IMR-90 (cell line): ENCODE measurements around the gene GIPC3. TPM values are rescaled to one million over a fixed set of nuclear protein-coding genes. Genes with fewer than 3 reads are reported as not detected.

ENCODE experiments used
- ATAC-seq: fragments of 200-7000 bp; cut with Tn5 transposase; 2 replicates; pipeline ENCODE4 v1.9.1; 2020; ENCODE audit warnings: low read depth, mild to moderate bottlenecking, moderate library complexity
- BruUV-seq: library from RNA; stranded (reverse); fragments of 400-500 nt; replicated peaks from 2 replicates; lab custom pipeline; 2021; lab: Mats Ljungman, UMichigan
- CTCF ChIA-PET: fragments of 300-600 bp; formaldehyde crosslinking; extraction: SDS; loops from one replicate; lab custom pipeline; 2021; ENCODE audit warnings: antibody characterized with exemption; lab: Yijun Ruan, JAX
- POLR2A ChIA-PET: fragments of 300-600 bp; sonication (Branson Sonifier 250); formaldehyde crosslinking; loops from one replicate; lab custom pipeline; 2022; ENCODE audit warnings: antibody characterized with exemption; ENCODE audit not compliant: unreplicated experiment; lab: Charles Lee
- DNase-seq: peaks from one replicate; pipeline ENCODE4 v3.0.0; 2013
- H2AFZ ChIP-seq: replicated peaks from 2 replicates; pipeline ENCODE3; 2013; ENCODE audit warnings: low read length, mild to moderate bottlenecking; ENCODE audit not compliant: poor library complexity
- H2AK5ac ChIP-seq: 2 replicates; pipeline ENCODE4 v1.6.1; 2013; ENCODE audit warnings: low read depth, low read length, inconsistent platforms
- H2AK9ac ChIP-seq: replicated peaks from 2 replicates; pipeline ENCODE3; 2013; ENCODE audit warnings: mild to moderate bottlenecking, low read depth, low read length, moderate library complexity; ENCODE audit not compliant: poor library complexity
- H2BK120ac ChIP-seq: 2 replicates; pipeline ENCODE4 v1.6.1; 2013; ENCODE audit warnings: low read depth, low read length, inconsistent platforms
- H2BK15ac ChIP-seq: 3 replicates; pipeline ENCODE4 v1.6.1; 2013; ENCODE audit warnings: low read depth, low read length, inconsistent platforms
- H2BK20ac ChIP-seq: 2 replicates; pipeline ENCODE4 v1.6.1; 2013; ENCODE audit warnings: low read depth, mild to moderate bottlenecking, inconsistent platforms, low read length, moderate library complexity
- H2BK5ac ChIP-seq: 2 replicates; pipeline ENCODE4 v1.6.1; 2013; ENCODE audit warnings: mild to moderate bottlenecking, low read depth, low read length, inconsistent platforms; ENCODE audit not compliant: poor library complexity, severe bottlenecking
- H3K14ac ChIP-seq: replicated peaks from 2 replicates; pipeline ENCODE4 v1.6.1; 2013; ENCODE audit warnings: low read depth, low read length, inconsistent platforms
- H3K18ac ChIP-seq: 2 replicates; pipeline ENCODE4 v1.6.1; 2013; ENCODE audit warnings: low read depth, low read length, control low read depth
- H3K23ac ChIP-seq: 2 replicates; pipeline ENCODE4 v1.6.1; 2013; ENCODE audit warnings: low read depth, low read length, inconsistent platforms
- H3K27ac ChIP-seq: 2 replicates; pipeline ENCODE4 v1.5.1; 2013; ENCODE audit warnings: mild to moderate bottlenecking, control low read depth, low read length; ENCODE audit not compliant: insufficient read depth
- H3K27me3 ChIP-seq: 2 replicates; pipeline ENCODE4 v1.6.1; 2013; ENCODE audit warnings: low read length; ENCODE audit not compliant: control insufficient read depth, insufficient read depth
- H3K36me3 ChIP-seq: 2 replicates; pipeline ENCODE4 v1.6.1; 2013; ENCODE audit warnings: low read length, mixed read lengths; ENCODE audit not compliant: control insufficient read depth, insufficient read depth
- H3K4ac ChIP-seq: 2 replicates; pipeline ENCODE4 v1.6.1; 2013; ENCODE audit warnings: low read depth, low read length, inconsistent platforms
- H3K4me1 ChIP-seq: 2 replicates; pipeline ENCODE4 v1.6.1; 2013; ENCODE audit warnings: low read length, mixed read lengths; ENCODE audit not compliant: control insufficient read depth, insufficient read depth
- H3K4me2 ChIP-seq: 2 replicates; pipeline ENCODE4 v1.6.1; 2013; ENCODE audit warnings: low read depth, mild to moderate bottlenecking, control low read depth, low read length, moderate library complexity
- H3K4me3 ChIP-seq: 2 replicates; pipeline ENCODE4 v1.5.1; 2013; ENCODE audit warnings: low read depth, mild to moderate bottlenecking, control low read depth, low read length, moderate library complexity; ENCODE audit not compliant: insufficient read depth
- H3K56ac ChIP-seq: 2 replicates; pipeline ENCODE4 v1.6.1; 2013; ENCODE audit warnings: low read length, inconsistent platforms; ENCODE audit not compliant: insufficient read depth; ENCODE audit errors: extremely low read depth
- H3K79me1 ChIP-seq, 2 experiments: 2 replicates each; pipeline ENCODE4 v1.6.1; 2013; ENCODE audit warnings: low read length in 2 of 2, inconsistent platforms in 1 of 2, low read depth in 1 of 2
- H3K9ac ChIP-seq: 2 replicates; pipeline ENCODE4 v1.6.1; 2013; ENCODE audit warnings: low read depth, low read length, control low read depth
- H3K9me1 ChIP-seq: 2 replicates; pipeline ENCODE4 v1.6.1; 2013; ENCODE audit warnings: low read length, inconsistent platforms; ENCODE audit not compliant: insufficient read depth
- H3K9me3 ChIP-seq: 2 replicates; pipeline ENCODE4 v1.6.1; 2013; ENCODE audit warnings: low read length; ENCODE audit not compliant: control insufficient read depth, insufficient read depth
- H4K20me1 ChIP-seq: 2 replicates; pipeline ENCODE4 v1.6.1; 2013; ENCODE audit warnings: low read length, inconsistent platforms; ENCODE audit not compliant: insufficient read depth
- H4K5ac ChIP-seq: 2 replicates; pipeline ENCODE4 v1.6.1; 2013; ENCODE audit warnings: mild to moderate bottlenecking, low read depth, low read length, control low read depth
- H4K8ac ChIP-seq, 2 experiments: 2 replicates each; pipeline ENCODE4 v1.6.1; 2013; ENCODE audit warnings: low read depth in 2 of 2, low read length in 2 of 2, control low read depth in 1 of 2, inconsistent platforms in 1 of 2
- H4K91ac ChIP-seq: 2 replicates; pipeline ENCODE4 v1.6.1; 2013; ENCODE audit warnings: low read depth, low read length, inconsistent platforms; ENCODE audit not compliant: insufficient read depth
- BHLHE40 ChIP-seq: fragments of 150-350 bp; IDR thresholded peaks from 2 replicates; pipeline ENCODE4 v1.6.1; 2016; ENCODE audit warnings: mild to moderate bottlenecking, low read depth, low read length
- CEBPB ChIP-seq: IDR thresholded peaks from 2 replicates; pipeline ENCODE4 v1.6.1; 2012; ENCODE audit warnings: low read depth, low read length, improper control_type of control experiment
- CHD1 ChIP-seq: IDR thresholded peaks from 2 replicates; pipeline ENCODE4 v1.6.1; 2012; ENCODE audit warnings: low read depth, low read length, improper control_type of control experiment
- CTCF ChIP-seq: conservative IDR thresholded peaks from 2 replicates; pipeline ENCODE4 v1.5.1; 2012; ENCODE audit warnings: mild to moderate bottlenecking, low read depth, low read length, improper control_type of control experiment
- FOS ChIP-seq: fragments of 150-350 bp; IDR thresholded peaks from 2 replicates; pipeline ENCODE4 v1.6.1; 2016; ENCODE audit warnings: low read depth, low read length
- MAFK ChIP-seq: IDR thresholded peaks from 2 replicates; pipeline ENCODE4 v1.6.1; 2012; ENCODE audit warnings: low read depth, low read length, improper control_type of control experiment
- MAZ ChIP-seq: IDR thresholded peaks from 2 replicates; pipeline ENCODE4 v1.6.1; 2012; ENCODE audit warnings: low read depth, mild to moderate bottlenecking, low read length, improper control_type of control experiment, moderate library complexity, borderline replicate concordance
- MXI1 ChIP-seq: IDR thresholded peaks from 2 replicates; pipeline ENCODE4 v1.6.1; 2012; ENCODE audit warnings: low read depth, mild to moderate bottlenecking, low read length, moderate library complexity, borderline replicate concordance
- NFE2L2 ChIP-seq: fragments of 150-350 bp; IDR thresholded peaks from 2 replicates; pipeline ENCODE4 v1.6.1; 2016; ENCODE audit warnings: low read depth, mild to moderate bottlenecking, low read length
- POLR2A ChIP-seq: IDR thresholded peaks from 2 replicates; pipeline ENCODE4 v1.6.1; 2012; ENCODE audit warnings: mild to moderate bottlenecking, low read depth, low read length
- RAD21 ChIP-seq: IDR thresholded peaks from 2 replicates; pipeline ENCODE4 v1.6.1; 2012; ENCODE audit warnings: low read length, improper control_type of control experiment
- RCOR1 ChIP-seq: IDR thresholded peaks from 2 replicates; pipeline ENCODE4 v1.6.1; 2012; ENCODE audit warnings: mild to moderate bottlenecking, low read length, improper control_type of control experiment; ENCODE audit not compliant: insufficient replicate concordance
- RFX5 ChIP-seq: IDR thresholded peaks from 2 replicates; pipeline ENCODE4 v1.8.0; 2012; ENCODE audit warnings: low read depth, mild to moderate bottlenecking, low read length, moderate library complexity
- SMC3 ChIP-seq: fragments of 150-350 bp; IDR thresholded peaks from 2 replicates; pipeline ENCODE4 v1.6.1; 2016; ENCODE audit warnings: low read depth, mild to moderate bottlenecking, antibody characterized with exemption, low read length, moderate library complexity
- USF2 ChIP-seq: fragments of 150-350 bp; IDR thresholded peaks from 2 replicates; pipeline ENCODE4 v1.6.1; 2017; ENCODE audit warnings: mild to moderate bottlenecking, antibody characterized with exemption, low read length, low read depth
- WGBS, 2 experiments: methylation state at CpG; one replicate each; pipeline versions ENCODE4 v1.1.5 to v1.1.7; 2013; ENCODE audit warnings: missing lambda C conversion rate in 2 of 2; ENCODE audit not compliant: insufficient read length in 1 of 2; ENCODE audit errors: extremely low coverage in 2 of 2; 5-methylcytosine and 5-hydroxymethylcytosine counted together
- dilution Hi-C: fragments of 300-500 bp; cut with HindIII; formaldehyde crosslinking; loops from one replicate; pipeline ENCODE4 v1.14.3; 2018; ENCODE audit warnings: low sequenced_read_pairs; ENCODE audit not compliant: unreplicated experiment
- in situ Hi-C: fragments of 300-500 bp; cut with MboI; formaldehyde crosslinking; loops from 3 replicates; pipeline ENCODE4 v1.14.3; 2019; ENCODE audit warnings: low sequenced_read_pairs, inconsistent platforms, mixed read lengths
- intact Hi-C: fragments of 100-400 bp; cut with micrococcal nuclease; formaldehyde crosslinking; loops from 2 replicates; pipeline ENCODE4 v1.10.0; 2022
- polyA plus RNA-seq, 3 experiments: library from polyadenylated mRNA; depleted of rRNA; stranded (reverse); fragments of >200 nt; gene quantifications; 2 replicates each; pipeline ENCODE4 v1.2.3, GENCODE V29; 2012; ENCODE audit warnings: low replicate concordance in 1 of 3
- total RNA-seq: library from RNA; depleted of rRNA; stranded (reverse); fragments of >200 nt; gene quantifications from 2 replicates; pipeline ENCODE4 v1.2.3, GENCODE V29; 2012
- TF ChIP-seq, protein P1 (sequence below): fragments of 150-350 bp; IDR thresholded peaks from 2 replicates; pipeline ENCODE4 v1.6.1; 2016; ENCODE audit warnings: low read depth, mild to moderate bottlenecking, low read length, moderate library complexity, borderline replicate concordance

The GIPC3 gene
- total and polyA plus RNA-seq, 2 of the 4 experiments (the other 2 are of a cell fraction) = under 0.01 to 0.36 TPM

GRCh38 chr19:3642296-3642695 is 57.0 kb downstream of the GIPC3 start:
- no peak overlapping the region for H2AK5ac ChIP-seq
- in situ Hi-C loops = no loop called here
- TF ChIP-seq CEBPB (no peak), RCOR1 (no peak), SMC3 (no peak), RFX5 (no peak), POLR2A (no peak), RAD21 (no peak), BHLHE40 (no peak), FOS (no peak), NFE2L2 (no peak), USF2 (no peak), MXI1 (no peak), CTCF (no peak), MAZ (no peak), MAFK (no peak), CHD1 (no peak)
- TF ChIP-seq, protein P1, sequence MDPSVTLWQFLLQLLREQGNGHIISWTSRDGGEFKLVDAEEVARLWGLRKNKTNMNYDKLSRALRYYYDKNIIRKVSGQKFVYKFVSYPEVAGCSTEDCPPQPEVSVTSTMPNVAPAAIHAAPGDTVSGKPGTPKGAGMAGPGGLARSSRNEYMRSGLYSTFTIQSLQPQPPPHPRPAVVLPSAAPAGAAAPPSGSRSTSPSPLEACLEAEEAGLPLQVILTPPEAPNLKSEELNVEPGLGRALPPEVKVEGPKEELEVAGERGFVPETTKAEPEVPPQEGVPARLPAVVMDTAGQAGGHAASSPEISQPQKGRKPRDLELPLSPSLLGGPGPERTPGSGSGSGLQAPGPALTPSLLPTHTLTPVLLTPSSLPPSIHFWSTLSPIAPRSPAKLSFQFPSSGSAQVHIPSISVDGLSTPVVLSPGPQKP = no peak
- H3K4me2 ChIP-seq = no peak overlapping the region
- H4K8ac ChIP-seq = no peak overlapping the region
- H2BK5ac ChIP-seq = no peak overlapping the region
- no peak overlapping the region for H3K9ac ChIP-seq
- no peaks in the 10 kb centered on the region for H3K4me1 ChIP-seq
- ATAC-seq (no peak), DNase-seq (no peak)
- H3K14ac ChIP-seq = no peak overlapping the region
- H3K36me3 ChIP-seq = peaks cover 50% of the 10 kb centered on the region
- H3K18ac ChIP-seq = no peak overlapping the region
- WGBS, 2 experiments = 98% methylated on average over 10 of the region's 17 CpGs; no CpG with 5 or more reads in 1 of the 2 experiments
- H4K20me1 ChIP-seq = peaks cover 6% of the 10 kb centered on the region; the same call in 1 of the 2 replicates
- no peak overlapping the region for H4K5ac ChIP-seq
- intact Hi-C loops = no loop called here
- H3K27me3 ChIP-seq = no peaks in the 10 kb centered on the region
- no peak overlapping the region for H3K27ac ChIP-seq
- no TSS peak for BruUV-seq
- H3K23ac ChIP-seq = no peak overlapping the region
- H3K4me3 ChIP-seq = no peak overlapping the region
- H3K79me1 ChIP-seq = no peaks in the 10 kb centered on the region; a peak in 1 of 4 replicates
- no peak overlapping the region for H2AK9ac ChIP-seq
- ChIA-PET CTCF (no interaction called here), POLR2A (no interaction called here)
- no peaks in the 10 kb centered on the region for H3K9me1 ChIP-seq
- H2BK15ac ChIP-seq = no peak overlapping the region
- H3K9me3 ChIP-seq = no peaks in the 10 kb centered on the region
- no peak overlapping the region for H2BK20ac ChIP-seq
- no peak overlapping the region for H2AFZ ChIP-seq
- no peak overlapping the region for H3K4ac ChIP-seq
- no peak overlapping the region for H4K91ac ChIP-seq
- no peak overlapping the region for H3K56ac ChIP-seq
- dilution Hi-C loops = no loop called here
- H2BK120ac ChIP-seq = no peak overlapping the region
